Measurements from ENCODE around the gene USP35.
A peak's percentile ranks its signal among the peaks of the same experiment; 100 is the strongest.
"Not testable (repeated sequence)": the region's sequence is repeated elsewhere in the genome, so short reads cannot be mapped to it uniquely, and the experiment has no call there.

USP35 gene

DNA sequence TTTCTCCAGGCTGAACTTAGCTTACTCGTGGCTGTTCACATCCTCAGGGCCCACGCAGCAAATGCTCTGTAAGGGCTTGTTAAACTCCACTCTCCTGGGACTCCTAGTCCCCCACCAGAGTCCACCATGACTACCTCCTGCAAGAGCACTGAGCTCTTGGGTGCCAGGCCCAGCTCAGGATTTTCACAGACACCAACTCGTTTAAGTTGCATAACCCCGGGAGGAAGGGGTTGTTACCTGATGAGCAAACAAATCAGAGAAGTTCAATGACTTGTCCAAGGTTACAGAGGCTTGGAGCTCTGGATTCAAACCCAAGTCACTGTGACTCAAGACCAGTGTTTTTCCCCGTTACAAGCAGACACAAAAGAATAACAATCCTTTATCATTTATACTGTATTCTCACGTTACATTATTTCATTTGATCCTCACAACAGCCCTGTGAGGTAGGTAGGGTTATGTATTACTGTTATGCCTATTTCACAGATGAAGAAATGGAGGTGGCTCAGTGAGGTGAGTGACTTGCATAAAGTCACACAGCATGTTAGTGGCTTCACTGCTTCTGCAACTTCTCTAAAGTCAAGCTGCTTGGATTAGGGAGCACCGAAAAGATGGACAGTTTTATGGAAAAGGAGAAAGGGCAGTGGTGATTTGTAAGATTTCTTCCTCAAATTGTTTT lies 17.7 kb upstream of the USP35 start:
- no peak for DNase-seq

DNA sequence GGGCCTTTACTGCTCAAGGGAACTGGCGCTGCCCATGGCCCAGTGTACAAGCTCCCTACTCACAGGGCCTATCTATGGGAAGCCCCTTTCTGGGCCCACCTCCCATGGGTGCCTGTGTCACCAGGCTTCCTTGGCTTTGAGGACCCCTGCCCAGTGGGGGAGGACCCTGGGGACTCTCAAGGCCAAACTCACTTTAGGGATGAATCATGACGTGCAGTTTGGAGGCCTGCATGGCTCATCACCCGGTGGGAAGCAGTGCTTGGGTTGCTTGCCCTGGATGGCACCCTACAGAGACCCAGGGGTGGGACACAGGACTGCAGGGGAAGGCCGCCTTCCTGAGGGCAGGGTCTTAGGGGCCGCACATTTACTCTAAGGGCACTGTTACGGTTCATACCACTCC lies 16.8 kb upstream of the USP35 start:
- no peak for DNase-seq

DNA sequence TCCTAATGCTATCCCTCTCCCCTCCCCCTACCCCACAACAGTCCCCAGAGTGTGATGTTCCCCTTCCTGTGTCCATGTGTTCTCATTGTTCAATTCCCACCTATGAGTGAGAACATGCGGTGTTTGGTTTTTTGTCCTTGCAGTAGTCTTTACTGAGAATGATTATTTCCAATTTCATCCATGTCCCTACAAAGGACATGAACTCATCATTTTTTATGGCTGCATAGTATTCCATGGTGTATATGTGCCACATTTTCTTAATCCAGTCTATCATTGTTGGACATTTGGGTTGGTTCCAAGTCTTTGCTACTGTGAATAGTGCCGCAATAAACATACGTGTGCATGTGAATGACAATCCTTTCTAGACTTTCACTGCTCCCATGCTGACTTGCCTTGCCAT lies 12.9 kb upstream of the USP35 start:
- DNase-seq: not testable (repeated sequence)

GRCh38 chr11:78176605-78177141 lies 12.0 kb upstream of the USP35 start:
- no peak for DNase-seq

- DNase-seq: no peak
Observed at GRCh38 chr11:78177216-78177615, 11.5 kb upstream of the USP35 start.

GRCh38 chr11:78179459-78180071 lies 9.2 kb upstream of the USP35 start:
- no peak for DNase-seq

GRCh38 chr11:78180751-78181150 lies 8.0 kb upstream of the USP35 start:
- DNase-seq: no peak

DNA sequence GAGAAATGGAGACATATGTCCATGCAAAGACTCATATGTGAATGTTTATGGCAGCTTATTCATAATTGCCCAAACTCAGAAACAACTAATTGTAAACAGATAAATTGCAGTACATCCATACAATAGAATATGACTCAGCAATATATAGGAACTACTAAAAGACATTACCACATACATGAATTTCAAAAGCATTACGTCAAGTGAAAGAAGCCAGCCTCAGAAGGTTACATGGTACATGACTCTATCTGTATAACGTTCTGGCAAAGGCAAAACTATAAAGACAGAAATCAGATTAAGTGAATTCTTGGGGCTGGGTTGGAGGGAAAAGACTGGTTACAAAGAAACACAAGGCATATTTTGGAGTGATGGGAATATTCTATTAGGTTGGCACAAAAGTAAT lies 7.5 kb upstream of the USP35 start:
- DNase-seq: no peak

- peak; percentile 87 for DNase-seq
Observed at GRCh38 chr11:78187366-78188285, 1.1 kb upstream of the USP35 start.

GRCh38 chr11:78189174-78189724 lies 530 bp downstream of the USP35 start:
- DNase-seq: no peak

DNA sequence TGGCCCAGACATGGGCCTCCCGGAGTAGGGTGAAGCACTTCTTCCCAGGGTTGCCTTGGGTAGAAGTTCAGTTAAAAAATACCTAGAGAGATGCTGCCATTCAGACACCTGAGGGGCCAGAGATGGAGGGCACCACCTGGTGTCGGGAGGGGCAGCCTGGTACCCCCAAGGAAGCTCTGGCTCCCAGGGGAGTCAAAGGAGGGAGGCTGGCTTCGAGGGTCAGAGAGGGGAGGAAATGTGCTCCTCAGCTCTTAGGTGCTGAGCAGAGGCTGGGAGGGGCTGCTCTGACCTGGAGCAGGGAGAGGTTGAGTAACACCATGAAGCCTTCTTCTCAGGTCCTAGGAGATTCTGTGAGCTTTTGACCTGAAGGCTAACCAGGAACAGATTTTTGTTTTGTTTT lies 1.1 kb downstream of the USP35 start:
- DNase-seq: no peak

DNA sequence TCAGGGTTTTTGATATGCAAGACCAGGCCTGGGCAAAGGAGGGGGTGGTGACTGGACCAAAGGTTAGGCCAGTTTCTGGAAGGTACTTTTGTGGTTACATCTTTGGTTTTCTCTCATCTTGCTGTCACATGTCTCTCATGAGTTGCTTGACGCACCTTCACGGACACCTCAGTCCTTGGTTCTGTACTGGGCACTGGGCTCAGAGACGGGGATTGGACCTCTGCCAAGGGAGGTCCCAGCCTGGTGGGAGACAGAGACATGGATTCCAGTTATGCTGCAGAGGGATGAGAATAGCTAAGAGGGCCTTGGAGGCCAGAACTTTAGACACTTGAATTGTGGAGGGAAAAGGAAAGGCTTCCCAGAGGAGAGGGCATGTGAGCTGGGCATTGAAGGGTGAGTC lies 1.7 kb downstream of the USP35 start:
- DNase-seq: no peak

- no peak for DNase-seq
Observed at GRCh38 chr11:78190871-78191538, 2.3 kb downstream of the USP35 start.

- DNase-seq: no peak
Observed at GRCh38 chr11:78192223-78192719, 3.6 kb downstream of the USP35 start.

DNA sequence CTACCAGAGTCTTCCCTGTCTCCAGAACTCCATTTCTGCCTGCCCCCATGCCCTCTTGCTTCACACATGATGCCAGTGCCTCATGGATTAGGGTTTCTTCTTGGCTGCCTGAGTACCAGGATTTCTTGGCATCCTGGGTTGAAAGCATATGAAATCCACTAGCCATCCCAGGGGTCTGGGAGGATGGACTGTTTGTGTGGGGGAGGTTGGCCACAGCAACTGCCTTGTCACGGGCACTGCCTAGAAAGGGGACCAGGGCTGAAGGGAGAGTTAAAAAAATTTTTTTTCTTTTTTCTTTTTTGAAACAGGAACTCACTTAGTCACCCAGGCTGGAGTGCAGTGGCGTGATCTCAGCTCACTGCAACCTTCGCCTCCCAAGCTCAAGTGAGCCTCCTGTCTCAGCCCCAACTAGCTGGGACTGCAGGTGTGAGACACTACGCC lies 4.2 kb downstream of the USP35 start:
- DNase-seq: peak; percentile 35

DNA sequence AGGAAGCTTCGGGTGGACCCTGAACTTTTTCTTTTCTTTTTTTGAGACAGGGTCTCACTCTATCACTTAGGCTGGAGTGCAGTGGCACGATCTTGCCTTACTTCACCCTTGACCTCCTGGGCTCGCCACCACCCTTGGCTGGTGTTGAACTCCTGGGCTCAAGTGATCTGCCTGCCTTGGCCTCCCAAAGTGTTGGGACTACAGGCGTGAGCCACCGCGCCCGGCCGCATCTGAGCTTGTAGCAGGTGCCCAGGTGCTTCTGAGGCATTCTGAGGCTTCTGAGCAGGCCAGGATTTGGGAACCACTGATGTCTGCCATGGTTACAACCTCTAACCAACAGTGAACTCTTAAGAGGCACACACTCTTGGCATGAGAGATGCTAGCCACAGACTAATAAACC lies 5.1 kb downstream of the USP35 start:
- DNase-seq: no peak

- no peak for DNase-seq
Observed at GRCh38 chr11:78194490-78194889, 5.8 kb downstream of the USP35 start.

DNA sequence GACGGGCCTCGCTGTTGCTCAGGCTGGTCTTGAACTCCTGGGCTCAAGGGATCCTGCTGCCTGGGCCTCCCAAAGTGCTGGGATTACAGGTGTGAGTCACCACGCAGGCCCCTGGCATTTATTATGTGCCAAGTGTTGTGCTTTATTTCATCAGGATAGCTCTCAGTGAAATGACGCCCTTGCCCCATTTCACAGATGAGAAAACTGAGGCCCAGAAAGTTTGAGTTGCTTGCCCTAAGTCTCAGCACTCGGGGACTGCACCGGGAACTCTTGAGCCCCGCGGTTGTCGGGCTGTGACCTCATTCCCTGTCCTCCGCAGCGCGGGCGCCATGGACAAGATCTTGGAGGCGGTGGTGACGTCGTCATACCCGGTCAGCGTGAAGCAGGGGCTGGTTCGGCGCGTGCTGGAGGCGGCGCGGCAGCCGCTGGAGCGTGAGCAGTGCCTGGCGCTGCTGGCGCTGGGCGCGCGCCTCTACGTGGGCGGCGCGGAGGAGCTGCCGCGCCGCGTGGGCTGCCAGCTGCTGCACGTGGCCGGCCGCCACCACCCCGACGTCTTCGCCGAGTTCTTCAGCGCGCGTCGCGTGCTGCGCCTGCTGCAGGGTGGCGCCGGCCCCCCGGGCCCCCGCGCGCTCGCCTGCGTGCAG lies 7.3 kb downstream of the USP35 start:
- DNase-seq: no peak

DNA sequence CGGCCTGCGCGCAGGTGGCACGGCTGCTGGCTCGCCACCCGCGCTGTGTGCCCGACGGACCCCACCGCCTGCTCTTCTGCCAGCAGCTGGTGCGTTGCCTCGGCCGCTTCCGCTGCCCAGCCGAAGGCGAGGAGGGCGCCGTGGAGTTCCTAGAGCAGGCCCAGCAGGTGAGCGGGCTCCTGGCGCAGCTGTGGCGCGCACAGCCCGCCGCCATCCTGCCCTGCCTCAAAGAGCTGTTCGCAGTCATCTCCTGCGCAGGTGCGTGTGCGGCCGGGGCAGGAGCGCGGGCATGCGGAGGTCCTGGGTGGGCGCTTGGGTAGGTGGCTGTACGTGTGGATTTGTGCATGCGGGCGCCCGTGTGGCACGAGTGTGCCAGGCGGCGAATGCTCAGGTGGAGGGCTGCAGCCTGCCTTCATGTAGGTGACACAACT lies 8.0 kb downstream of the USP35 start:
- no peak for DNase-seq

DNA sequence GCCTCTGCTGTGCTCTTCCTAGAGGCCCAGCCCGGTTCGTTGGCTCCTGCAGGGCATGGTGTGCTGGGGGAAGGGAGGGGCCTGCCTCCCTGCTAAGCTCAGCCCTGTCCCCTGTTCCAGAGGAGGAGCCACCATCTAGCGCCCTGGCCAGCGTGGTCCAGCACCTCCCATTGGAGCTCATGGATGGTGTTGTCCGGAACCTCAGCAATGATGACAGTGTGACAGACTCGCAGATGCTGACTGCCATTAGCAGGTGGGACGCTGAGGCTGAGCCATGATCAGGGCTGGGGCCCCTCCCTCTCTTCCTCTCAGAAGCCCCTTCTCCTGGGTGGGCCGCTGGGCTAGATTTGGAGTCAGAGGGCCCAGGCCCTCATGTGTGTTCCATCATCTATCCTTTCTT lies 9.1 kb downstream of the USP35 start:
- no peak for DNase-seq

DNA sequence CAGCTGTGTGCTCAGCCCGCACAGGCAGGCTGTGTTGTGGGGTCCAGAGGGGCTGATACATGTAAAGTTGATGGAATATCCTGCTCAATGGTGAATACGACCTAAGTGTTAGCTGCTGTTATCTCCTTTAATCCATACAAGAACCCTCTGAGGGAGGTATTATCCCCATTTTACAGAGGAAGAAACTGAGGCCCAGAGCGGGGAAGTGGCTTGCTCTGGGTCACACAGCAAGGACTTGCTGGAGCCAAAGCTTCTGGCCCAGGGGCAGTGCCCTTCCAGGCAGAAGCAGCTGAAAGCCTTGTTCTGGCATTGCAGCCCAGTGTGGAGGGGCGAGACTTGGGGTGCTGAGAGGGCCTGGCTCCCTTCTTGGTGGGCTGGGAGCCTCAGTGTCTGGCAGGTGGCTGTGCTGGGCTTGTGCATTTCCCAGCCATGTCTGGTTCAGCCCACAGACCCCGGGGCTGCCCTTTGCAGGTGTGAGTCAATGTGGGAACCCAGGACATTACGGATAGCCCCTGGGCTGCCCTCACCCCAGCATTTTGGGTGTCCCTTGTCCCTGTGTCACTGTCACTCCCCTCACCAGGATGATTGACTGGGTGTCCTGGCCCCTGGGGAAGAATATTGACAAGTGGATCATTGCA lies 10.4 kb downstream of the USP35 start:
- no peak for DNase-seq
